ENCODE measurements around the gene PHF10. TPM values are rescaled to one million over a fixed set of nuclear protein-coding genes. Genes with fewer than 3 reads are reported as not detected.

The PHF10 gene
- total and polyA plus RNA-seq, 8 donors = 33.5 to 122 (median 106) TPM

DNA sequence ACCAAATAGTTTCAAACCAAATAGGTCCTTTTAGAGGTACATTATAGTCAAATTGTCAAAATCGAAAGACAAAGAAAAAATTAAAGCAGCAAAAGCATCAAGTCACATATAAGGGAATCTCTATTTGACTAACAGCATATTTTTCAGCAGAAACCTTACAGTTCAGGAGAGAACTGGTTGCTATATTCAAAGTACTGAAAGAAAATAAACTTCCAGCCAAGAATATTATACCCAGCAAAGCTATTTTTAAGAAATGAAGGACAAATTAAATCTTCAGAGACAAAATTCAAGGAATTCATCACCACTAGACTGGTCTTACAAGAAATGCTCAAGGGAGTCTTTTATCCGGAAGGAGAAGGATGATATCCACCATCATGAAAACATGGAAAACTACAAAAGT lies 38.4 kb downstream of the PHF10 start:
- no peaks in the 10 kb centered on the region for H3K4me1 ChIP-seq
- peaks cover 0 to 31% of the 10 kb centered on the region in 2 donors for H3K9me3 ChIP-seq
- no peak for TF ChIP-seq CTCF (IDR thresholded peaks at IDR 0.05)
- no peak overlapping the region for H3K27ac ChIP-seq
- DNase-seq (no peak), ATAC-seq (no peak)
- H3K4me3 ChIP-seq = no peak overlapping the region
- intact Hi-C loops (cut with DNase I) = no loop called here
- no peaks in the 10 kb centered on the region for H3K27me3 ChIP-seq
- H3K36me3 ChIP-seq = peaks cover 0 to 43% of the 10 kb centered on the region in 2 donors

GRCh38 chr6:169684056-169684455 lies 40.2 kb downstream of the PHF10 start:
- Histone ChIP-seq H3K36me3 (peaks cover 0 to 50% of the 10 kb centered on the region in 2 donors), H3K27me3 (no peaks in the 10 kb centered on the region), H3K9me3 (peaks cover 0 to 36% of the 10 kb centered on the region in 2 donors), H3K27ac (no peak overlapping the region), H3K4me3 (no peak overlapping the region), H3K4me1 (no peaks in the 10 kb centered on the region)
- no peak for TF ChIP-seq CTCF (IDR thresholded peaks at IDR 0.05)
- intact Hi-C loops (cut with DNase I) = no loop called here
- ATAC-seq (no peak), DNase-seq (no peak)

GRCh38 chr6:169678342-169678741 lies 46.0 kb downstream of the PHF10 start:
- DNase-seq (no peak), ATAC-seq (no peak)
- H3K4me1 ChIP-seq = no peaks in the 10 kb centered on the region
- no peak overlapping the region for H3K4me3 ChIP-seq
- H3K9me3 ChIP-seq = peaks cover 0 to 5% of the 10 kb centered on the region in 2 donors
- intact Hi-C loops (cut with DNase I) = no loop called here
- H3K27me3 ChIP-seq = no peaks in the 10 kb centered on the region
- no peak for TF ChIP-seq CTCF (IDR thresholded peaks at IDR 0.05)
- peaks cover 0 to 25% of the 10 kb centered on the region in 2 donors for H3K36me3 ChIP-seq
- no peak overlapping the region for H3K27ac ChIP-seq

DNA sequence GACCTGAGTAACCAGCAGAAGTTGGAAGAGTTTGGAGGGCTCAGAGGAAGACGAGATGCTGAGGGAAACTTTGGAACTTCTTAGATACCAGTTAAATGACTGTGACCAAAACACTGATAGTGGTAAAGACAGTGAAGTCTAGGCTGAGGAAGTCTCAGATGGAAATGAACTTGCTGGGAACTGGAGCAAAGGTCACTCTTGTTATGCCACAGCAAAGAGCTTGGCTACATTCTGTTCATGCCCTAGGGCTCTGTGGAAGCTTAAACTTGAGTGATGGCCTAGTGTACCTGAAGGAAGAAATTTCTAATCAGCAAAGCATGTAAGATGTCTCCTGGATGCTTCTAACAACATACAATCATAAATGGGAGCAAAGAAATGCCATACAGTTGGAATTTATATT lies 47.2 kb downstream of the PHF10 start:
- Histone ChIP-seq H3K27ac (no peak overlapping the region), H3K36me3 (peaks cover 0 to 21% of the 10 kb centered on the region in 2 donors), H3K27me3 (no peaks in the 10 kb centered on the region), H3K4me1 (no peaks in the 10 kb centered on the region), H3K4me3 (no peak overlapping the region), H3K9me3 (peaks cover 0 to 5% of the 10 kb centered on the region in 2 donors)
- intact Hi-C loops (cut with DNase I) = no loop called here
- ATAC-seq = no peak
- no peak for TF ChIP-seq CTCF (IDR thresholded peaks at IDR 0.05)
- no peak for DNase-seq

- no peak for TF ChIP-seq CTCF (IDR thresholded peaks at IDR 0.05)
- H3K27ac ChIP-seq = no peak overlapping the region
- intact Hi-C loops (cut with DNase I) = no loop called here
- no peaks in the 10 kb centered on the region for H3K9me3 ChIP-seq
- peaks cover 0 to 26% of the 10 kb centered on the region in 2 donors for H3K36me3 ChIP-seq
- no peaks in the 10 kb centered on the region for H3K4me1 ChIP-seq
- H3K27me3 ChIP-seq = no peaks in the 10 kb centered on the region
- ATAC-seq (no peak), DNase-seq (no peak)
- no peak overlapping the region for H3K4me3 ChIP-seq
These were observed 49.3 kb downstream of the PHF10 start for GRCh38 chr6:169675011-169675410.

Measured in left lung (tissue), 10 donors.